H1 (cell line): ENCODE measurements around the gene HDLBP. TPM values are rescaled to one million over a fixed set of nuclear protein-coding genes. Genes with fewer than 3 reads are reported as not detected.

Experiments used
- ATF3 ChIP-seq: IDR thresholded peaks from 2 replicates; pipeline ENCODE4 v1.6.1; 2011; ENCODE audit warnings: low read depth, mild to moderate bottlenecking, low read length; ENCODE audit not compliant: insufficient read depth
- CEBPB ChIP-seq: IDR thresholded peaks from 2 replicates; pipeline ENCODE4 v1.6.1; 2012; ENCODE audit warnings: low read depth, low read length
- CHD2 ChIP-seq: IDR thresholded peaks from 2 replicates; pipeline ENCODE4 v1.6.1; 2012; ENCODE audit warnings: low read length, improper control_type of control experiment
- CTBP2 ChIP-seq: IDR thresholded peaks from 2 replicates; pipeline ENCODE4 v1.7.0; 2011; ENCODE audit warnings: borderline replicate concordance, mild to moderate bottlenecking, moderate library complexity, mixed read lengths, low read length; ENCODE audit not compliant: insufficient read depth, insufficient read length
- KDM4A ChIP-seq: IDR thresholded peaks from one replicate; pipeline ENCODE4 v1.7.1; 2012; ENCODE audit warnings: low read depth, mild to moderate bottlenecking, moderate library complexity, low read length, inconsistent platforms; ENCODE audit not compliant: severe bottlenecking
- RNF2 ChIP-seq: fragments of 200-900, 300-1000 bp; sonication (generic); IDR thresholded peaks from 2 replicates; pipeline ENCODE4 v1.7.1; 2016; ENCODE audit warnings: borderline replicate concordance, low read depth, mild to moderate bottlenecking, antibody characterized with exemption, low read length; ENCODE audit not compliant: poor library complexity, severe bottlenecking; ENCODE audit errors: missing control alignments
- RXRA ChIP-seq: IDR thresholded peaks from 2 replicates; pipeline ENCODE4 v1.6.1; 2011; ENCODE audit warnings: low read depth, mild to moderate bottlenecking, low read length, moderate library complexity; ENCODE audit not compliant: insufficient read depth
- SIX5 ChIP-seq: IDR thresholded peaks from 2 replicates; pipeline ENCODE4 v1.6.1; 2011; ENCODE audit warnings: mild to moderate bottlenecking, low read depth, low read length
- polyA plus RNA-seq, 7 experiments: library from polyadenylated mRNA; depleted of rRNA in 3 of 7; stranded (reverse) in 5 of 7; unstranded in 2 of 7; fragments of >200 nt in 5 of 7; fragments of 200-250 nt in 2 of 7; gene quantifications; 1 replicate in 5 of 7; 2 replicates in 1 of 7; 4 replicates in 1 of 7; pipeline versions ENCODE4 v1.2.1 to v1.2.3, GENCODE V29; 2011 to 2013; ENCODE audit warnings: missing spikeins in 2 of 7, mixed read lengths in 2 of 7
- total RNA-seq: library from RNA; stranded (reverse); fragmentation: NEBNext Ultra II Directional; extraction: Animal tissue kit (Norgen Biotek cat#: 25700); gene quantifications from 2 replicates; pipeline ENCODE4 v1.2.1, GENCODE V29; 2021
- TF ChIP-seq, protein P1 (sequence below): fragments of 300-600 bp; sonication (generic); IDR thresholded peaks from 2 replicates; pipeline ENCODE4 v1.7.1; 2012; ENCODE audit warnings: low read length, moderate library complexity, mild to moderate bottlenecking, inconsistent platforms; ENCODE audit not compliant: insufficient replicate concordance
- TF ChIP-seq, protein P2 (sequence below): IDR thresholded peaks from 2 replicates; pipeline ENCODE4 v1.6.1; 2012; ENCODE audit warnings: inconsistent platforms

HDLBP gene
- total and polyA plus RNA-seq, 2 of the 8 experiments (the other 6 are each of a cell fraction or from before 2014, with no cell fraction given) = 185 to 360 TPM

- TF ChIP-seq, protein P1, sequence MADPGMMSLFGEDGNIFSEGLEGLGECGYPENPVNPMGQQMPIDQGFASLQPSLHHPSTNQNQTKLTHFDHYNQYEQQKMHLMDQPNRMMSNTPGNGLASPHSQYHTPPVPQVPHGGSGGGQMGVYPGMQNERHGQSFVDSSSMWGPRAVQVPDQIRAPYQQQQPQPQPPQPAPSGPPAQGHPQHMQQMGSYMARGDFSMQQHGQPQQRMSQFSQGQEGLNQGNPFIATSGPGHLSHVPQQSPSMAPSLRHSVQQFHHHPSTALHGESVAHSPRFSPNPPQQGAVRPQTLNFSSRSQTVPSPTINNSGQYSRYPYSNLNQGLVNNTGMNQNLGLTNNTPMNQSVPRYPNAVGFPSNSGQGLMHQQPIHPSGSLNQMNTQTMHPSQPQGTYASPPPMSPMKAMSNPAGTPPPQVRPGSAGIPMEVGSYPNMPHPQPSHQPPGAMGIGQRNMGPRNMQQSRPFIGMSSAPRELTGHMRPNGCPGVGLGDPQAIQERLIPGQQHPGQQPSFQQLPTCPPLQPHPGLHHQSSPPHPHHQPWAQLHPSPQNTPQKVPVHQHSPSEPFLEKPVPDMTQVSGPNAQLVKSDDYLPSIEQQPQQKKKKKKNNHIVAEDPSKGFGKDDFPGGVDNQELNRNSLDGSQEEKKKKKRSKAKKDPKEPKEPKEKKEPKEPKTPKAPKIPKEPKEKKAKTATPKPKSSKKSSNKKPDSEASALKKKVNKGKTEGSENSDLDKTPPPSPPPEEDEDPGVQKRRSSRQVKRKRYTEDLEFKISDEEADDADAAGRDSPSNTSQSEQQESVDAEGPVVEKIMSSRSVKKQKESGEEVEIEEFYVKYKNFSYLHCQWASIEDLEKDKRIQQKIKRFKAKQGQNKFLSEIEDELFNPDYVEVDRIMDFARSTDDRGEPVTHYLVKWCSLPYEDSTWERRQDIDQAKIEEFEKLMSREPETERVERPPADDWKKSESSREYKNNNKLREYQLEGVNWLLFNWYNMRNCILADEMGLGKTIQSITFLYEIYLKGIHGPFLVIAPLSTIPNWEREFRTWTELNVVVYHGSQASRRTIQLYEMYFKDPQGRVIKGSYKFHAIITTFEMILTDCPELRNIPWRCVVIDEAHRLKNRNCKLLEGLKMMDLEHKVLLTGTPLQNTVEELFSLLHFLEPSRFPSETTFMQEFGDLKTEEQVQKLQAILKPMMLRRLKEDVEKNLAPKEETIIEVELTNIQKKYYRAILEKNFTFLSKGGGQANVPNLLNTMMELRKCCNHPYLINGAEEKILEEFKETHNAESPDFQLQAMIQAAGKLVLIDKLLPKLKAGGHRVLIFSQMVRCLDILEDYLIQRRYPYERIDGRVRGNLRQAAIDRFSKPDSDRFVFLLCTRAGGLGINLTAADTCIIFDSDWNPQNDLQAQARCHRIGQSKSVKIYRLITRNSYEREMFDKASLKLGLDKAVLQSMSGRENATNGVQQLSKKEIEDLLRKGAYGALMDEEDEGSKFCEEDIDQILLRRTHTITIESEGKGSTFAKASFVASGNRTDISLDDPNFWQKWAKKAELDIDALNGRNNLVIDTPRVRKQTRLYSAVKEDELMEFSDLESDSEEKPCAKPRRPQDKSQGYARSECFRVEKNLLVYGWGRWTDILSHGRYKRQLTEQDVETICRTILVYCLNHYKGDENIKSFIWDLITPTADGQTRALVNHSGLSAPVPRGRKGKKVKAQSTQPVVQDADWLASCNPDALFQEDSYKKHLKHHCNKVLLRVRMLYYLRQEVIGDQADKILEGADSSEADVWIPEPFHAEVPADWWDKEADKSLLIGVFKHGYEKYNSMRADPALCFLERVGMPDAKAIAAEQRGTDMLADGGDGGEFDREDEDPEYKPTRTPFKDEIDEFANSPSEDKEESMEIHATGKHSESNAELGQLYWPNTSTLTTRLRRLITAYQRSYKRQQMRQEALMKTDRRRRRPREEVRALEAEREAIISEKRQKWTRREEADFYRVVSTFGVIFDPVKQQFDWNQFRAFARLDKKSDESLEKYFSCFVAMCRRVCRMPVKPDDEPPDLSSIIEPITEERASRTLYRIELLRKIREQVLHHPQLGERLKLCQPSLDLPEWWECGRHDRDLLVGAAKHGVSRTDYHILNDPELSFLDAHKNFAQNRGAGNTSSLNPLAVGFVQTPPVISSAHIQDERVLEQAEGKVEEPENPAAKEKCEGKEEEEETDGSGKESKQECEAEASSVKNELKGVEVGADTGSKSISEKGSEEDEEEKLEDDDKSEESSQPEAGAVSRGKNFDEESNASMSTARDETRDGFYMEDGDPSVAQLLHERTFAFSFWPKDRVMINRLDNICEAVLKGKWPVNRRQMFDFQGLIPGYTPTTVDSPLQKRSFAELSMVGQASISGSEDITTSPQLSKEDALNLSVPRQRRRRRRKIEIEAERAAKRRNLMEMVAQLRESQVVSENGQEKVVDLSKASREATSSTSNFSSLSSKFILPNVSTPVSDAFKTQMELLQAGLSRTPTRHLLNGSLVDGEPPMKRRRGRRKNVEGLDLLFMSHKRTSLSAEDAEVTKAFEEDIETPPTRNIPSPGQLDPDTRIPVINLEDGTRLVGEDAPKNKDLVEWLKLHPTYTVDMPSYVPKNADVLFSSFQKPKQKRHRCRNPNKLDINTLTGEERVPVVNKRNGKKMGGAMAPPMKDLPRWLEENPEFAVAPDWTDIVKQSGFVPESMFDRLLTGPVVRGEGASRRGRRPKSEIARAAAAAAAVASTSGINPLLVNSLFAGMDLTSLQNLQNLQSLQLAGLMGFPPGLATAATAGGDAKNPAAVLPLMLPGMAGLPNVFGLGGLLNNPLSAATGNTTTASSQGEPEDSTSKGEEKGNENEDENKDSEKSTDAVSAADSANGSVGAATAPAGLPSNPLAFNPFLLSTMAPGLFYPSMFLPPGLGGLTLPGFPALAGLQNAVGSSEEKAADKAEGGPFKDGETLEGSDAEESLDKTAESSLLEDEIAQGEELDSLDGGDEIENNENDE = no peak
- TF ChIP-seq, protein P2, sequence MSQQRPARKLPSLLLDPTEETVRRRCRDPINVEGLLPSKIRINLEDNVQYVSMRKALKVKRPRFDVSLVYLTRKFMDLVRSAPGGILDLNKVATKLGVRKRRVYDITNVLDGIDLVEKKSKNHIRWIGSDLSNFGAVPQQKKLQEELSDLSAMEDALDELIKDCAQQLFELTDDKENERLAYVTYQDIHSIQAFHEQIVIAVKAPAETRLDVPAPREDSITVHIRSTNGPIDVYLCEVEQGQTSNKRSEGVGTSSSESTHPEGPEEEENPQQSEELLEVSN = no peak
- TF ChIP-seq RXRA = no peak
- peak; percentile 69; the same call in 1 of the 2 replicates for TF ChIP-seq ATF3
- no peak for TF ChIP-seq RNF2
- TF ChIP-seq SIX5 = no peak
- TF ChIP-seq CHD2 = no peak
- TF ChIP-seq CEBPB = peak; percentile 94
- no peak for TF ChIP-seq KDM4A
- no peak for TF ChIP-seq CTBP2
Observed at GRCh38 chr2:241279413-241279812, 36.1 kb downstream of the HDLBP start (continued).
